GM11168 (cell line): ENCODE results near the gene SLC10A7.

Source experiments
- in situ Hi-C: fragments of 300-500 bp; cut with MboI; formaldehyde crosslinking; loops from one replicate; pipeline ENCODE4 v1.12.0; 2022; ENCODE audit warnings: low sequenced_read_pairs; ENCODE audit not compliant: unreplicated experiment

Gene SLC10A7

DNA sequence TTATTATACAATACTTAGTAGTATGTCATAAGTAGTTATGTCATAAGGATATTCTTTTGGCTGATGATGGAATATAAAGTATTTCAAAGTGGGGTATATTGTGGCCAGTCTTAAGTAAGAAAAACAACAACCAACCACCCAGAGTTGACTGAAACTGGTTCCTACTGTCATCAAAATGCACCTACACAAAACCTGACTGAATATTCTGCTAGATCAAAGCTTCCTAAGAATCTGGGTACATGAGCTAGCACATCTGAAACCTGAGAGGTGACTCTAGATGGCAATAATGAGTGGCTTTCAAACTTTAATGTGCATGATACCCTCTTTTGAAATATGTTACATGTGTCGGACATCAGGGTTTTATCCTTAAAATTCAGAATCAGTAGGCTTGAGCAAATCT, 247.0 kb downstream of the SLC10A7 start:
- in situ Hi-C loops: no loop called here

- in situ Hi-C loops: no loop called here
Observed at GRCh38 chr4:146273204-146273901, 248.4 kb downstream of the SLC10A7 start.

DNA sequence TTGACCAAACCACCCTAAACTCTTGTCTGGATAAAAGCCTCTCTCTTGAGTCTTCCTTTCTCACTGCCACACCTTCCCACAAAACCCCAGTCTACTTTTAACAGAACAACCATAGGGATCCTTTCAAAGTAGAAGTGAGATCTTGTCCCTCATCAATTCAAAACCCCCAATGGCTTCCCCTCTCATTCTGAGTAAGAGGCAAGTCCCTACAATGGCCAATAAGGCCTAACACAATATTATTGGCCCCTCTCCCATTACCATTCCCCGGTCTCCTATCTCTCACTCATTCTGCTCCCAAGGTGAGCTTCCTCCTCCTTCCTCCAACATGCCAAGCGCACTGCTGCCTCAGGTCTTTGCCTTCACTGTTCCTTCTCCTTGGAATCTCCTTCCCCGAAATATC, 250.3 kb downstream of the SLC10A7 start:
- in situ Hi-C loops: no loop called here

DNA sequence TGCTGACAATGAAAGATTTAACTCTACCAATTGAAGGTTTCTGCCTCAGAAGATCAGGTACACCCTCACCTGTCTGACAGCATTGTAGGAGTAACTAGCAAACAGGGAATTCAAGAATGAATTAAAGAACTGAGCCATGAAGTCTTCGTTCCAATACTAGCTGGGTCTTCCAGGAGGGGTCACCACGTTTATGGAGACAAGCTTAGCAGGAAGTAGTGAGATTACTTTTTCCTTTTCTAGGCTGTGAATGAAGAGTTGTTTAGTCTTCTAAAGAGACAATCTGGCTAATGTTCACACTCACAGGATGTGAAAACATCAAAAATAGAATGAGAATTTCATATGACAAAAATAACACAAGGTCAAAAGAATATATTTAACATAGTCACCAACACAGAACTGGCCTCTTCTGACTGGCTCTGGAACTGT, 252.5 kb downstream of the SLC10A7 start:
- in situ Hi-C loops: no loop called here

GRCh38 chr4:146267826-146268225, 253.9 kb downstream of the SLC10A7 start:
- in situ Hi-C loops: no loop called here

DNA sequence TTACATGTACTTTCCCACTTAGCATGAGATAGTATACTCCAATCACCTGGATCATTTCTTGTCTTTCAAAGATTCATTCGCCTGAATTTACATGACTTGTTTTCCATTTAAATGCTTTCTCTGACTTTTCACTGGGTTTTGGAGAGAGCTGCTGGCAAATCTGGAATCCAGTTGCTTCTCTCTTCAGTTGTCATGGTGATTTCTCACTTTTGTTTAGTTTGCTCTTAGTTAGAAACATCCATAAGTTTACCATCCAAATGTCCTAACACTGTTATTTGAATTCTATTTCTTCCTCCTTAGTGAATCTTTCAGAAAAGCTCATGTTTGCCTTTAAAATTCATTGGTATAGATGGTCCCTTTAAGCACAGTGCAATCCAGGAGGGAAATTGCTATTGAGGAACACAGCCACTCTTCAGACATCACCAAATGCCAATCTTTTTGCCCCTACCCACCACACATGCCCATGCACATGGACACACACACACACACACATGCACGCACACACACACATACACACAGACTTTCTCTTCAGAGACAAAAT, 255.7 kb downstream of the SLC10A7 start:
- in situ Hi-C loops: no loop called here

GRCh38 chr4:146263793-146264192, 257.9 kb downstream of the SLC10A7 start:
- in situ Hi-C loops: no loop called here

- in situ Hi-C loops: no loop called here
Observed at GRCh38 chr4:146261041-146261440, 260.7 kb downstream of the SLC10A7 start.

DNA sequence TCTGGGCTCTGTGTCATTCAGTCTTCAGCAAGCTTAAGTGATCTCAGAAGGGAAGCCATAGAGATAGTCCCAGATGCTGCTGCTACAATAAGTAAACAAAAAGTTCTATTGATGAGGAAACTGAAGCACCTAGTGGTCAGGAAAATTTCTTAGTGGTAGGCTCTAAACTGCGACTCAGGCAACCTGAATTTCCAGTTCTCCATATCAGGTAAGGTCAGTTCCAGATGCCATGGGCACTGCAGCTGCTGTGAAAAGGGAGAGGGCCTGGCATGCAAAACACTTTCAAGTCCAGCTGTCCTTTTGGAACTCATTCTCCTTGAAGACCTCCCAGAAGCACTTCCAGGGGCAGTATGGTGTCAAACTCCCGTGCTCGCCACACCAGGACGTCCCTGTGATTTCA, 261.2 kb downstream of the SLC10A7 start:
- in situ Hi-C loops: no loop called here

GRCh38 chr4:146257511-146257910, 264.2 kb downstream of the SLC10A7 start:
- in situ Hi-C loops: no loop called here

- in situ Hi-C loops: no loop called here
Observed at GRCh38 chr4:146256328-146256727, 265.4 kb downstream of the SLC10A7 start.

DNA sequence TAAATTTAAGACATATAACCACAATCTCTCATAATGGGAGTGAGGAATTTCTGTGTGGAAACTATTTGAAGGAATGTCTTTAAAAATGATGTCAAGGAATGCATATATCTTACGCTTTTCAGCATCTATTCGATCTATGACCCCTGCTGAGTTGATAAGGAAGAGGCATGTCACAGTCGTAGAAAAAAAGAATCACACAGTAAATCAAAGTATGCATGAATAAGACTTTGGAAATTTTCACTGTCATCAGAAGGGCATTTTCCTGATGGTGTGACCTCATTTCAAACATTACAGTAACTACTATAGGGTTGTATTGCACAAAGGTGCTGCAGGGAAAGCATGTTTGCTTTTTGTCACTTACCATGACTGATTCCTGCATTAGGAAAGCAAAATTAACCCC, 265.9 kb downstream of the SLC10A7 start:
- in situ Hi-C loops: no loop called here

DNA sequence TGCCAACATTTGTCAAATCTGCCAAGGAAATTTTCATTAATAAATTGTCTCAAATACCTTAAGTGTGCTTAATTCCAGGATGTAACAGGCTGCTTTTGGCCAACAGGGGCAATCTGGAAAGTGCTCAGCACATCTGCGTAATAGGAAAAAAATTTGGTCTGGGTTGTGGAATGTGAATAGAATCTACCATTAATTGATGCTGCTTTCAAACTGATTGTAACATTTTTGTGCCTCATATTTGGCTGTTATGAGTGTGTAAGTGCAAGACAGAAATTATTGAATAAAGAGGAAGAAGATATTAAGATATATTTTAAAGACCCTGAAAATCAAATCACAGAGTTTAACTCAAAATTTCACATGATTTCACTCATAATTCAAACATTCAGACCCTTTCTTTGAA, 266.3 kb downstream of the SLC10A7 start:
- in situ Hi-C loops: no loop called here

DNA sequence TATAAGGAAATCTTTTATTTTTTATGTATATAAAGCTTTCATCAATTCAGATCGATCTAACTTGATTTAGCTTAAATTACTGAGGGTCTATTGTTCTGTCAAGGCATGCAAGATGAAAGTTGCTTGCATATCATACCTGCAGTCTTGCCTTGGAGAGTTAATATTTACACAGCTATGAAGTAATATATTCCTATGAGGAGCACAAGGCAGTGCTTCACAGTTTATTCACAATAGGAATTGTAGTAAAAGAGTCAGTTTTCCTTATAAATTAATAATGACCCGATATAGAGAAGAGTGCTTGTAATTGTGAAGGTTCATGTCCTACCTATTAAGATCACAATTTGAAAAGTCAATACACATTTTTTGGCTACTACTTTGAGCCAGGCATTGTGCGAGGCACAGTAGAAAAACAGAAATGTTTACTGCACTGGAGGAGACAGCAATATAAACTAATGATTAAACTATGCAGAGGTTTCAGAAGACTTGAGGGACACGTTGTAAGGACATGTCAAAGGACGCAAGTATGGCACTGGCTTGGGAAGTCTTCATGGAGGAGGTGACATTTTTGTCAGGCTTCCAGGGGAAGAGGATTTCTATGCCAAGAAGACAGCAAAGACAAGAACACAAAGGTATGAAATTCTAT, 268.6 kb downstream of the SLC10A7 start:
- in situ Hi-C loops: no loop called here

GRCh38 chr4:146247356-146247755, 274.4 kb downstream of the SLC10A7 start:
- in situ Hi-C loops: no loop called here

- in situ Hi-C loops: no loop called here
Observed at GRCh38 chr4:146246381-146246780, 275.4 kb downstream of the SLC10A7 start.

GRCh38 chr4:146245850-146246249, 275.9 kb downstream of the SLC10A7 start:
- in situ Hi-C loops: no loop called here

DNA sequence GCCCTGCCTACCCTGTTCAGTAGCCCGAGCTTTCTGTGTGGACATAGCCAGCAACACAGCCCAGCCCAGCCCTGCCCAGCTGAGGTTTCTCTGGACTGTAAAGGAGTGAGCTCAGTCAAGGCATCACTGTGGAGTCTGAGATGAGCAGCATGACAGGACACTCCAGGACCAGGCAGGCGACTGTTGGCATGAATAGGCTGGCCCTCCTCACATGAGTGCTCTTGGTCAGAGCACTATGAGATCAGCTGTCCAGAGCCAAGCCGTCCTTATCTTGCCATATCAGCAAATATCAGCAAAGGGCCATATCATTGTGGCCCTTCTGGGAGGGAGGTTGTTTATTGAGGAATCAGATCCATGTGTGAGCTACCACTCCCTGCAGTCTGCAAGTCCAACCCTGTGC, 276.5 kb downstream of the SLC10A7 start:
- in situ Hi-C loops: no loop called here

- in situ Hi-C loops: no loop called here
Observed at GRCh38 chr4:146244496-146244895, 277.2 kb downstream of the SLC10A7 start.

- in situ Hi-C loops: no loop called here
Observed at GRCh38 chr4:146243883-146244277, 277.9 kb downstream of the SLC10A7 start.

GRCh38 chr4:146243141-146243882, 278.4 kb downstream of the SLC10A7 start:
- in situ Hi-C loops: no loop called here
